GM18508 (cell line): ENCODE data around the gene RTP2.

ENCODE experiments used
- ATAC-seq: cut with Tn5 transposase; IDR thresholded peaks from one replicate; pipeline ENCODE4 v1.9.1; 2021; ENCODE audit warnings: moderate number of reproducible peaks; ENCODE audit not compliant: insufficient read depth, unreplicated experiment

The RTP2 gene

GRCh38 chr3:187678726-187679268 lies 23.6 kb downstream of the RTP2 start:
- ATAC-seq, result no peak

- no peak for ATAC-seq
These were observed 24.8 kb downstream of the RTP2 start for GRCh38 chr3:187677604-187678003.

- no peak for ATAC-seq
These were observed 29.3 kb downstream of the RTP2 start for GRCh38 chr3:187673012-187673411.

- no peak for ATAC-seq
These were observed 32.5 kb downstream of the RTP2 start, which contains the start of gene SST for GRCh38 chr3:187669675-187670504. Gene SST, minus strand, starts transcription at chr3:187670394. Its CDS starts 103 bp downstream, at chr3:187670291.

GRCh38 chr3:187667526-187667925 lies 34.8 kb downstream of the RTP2 start:
- no peak for ATAC-seq

GRCh38 chr3:187665764-187666402 lies 36.5 kb downstream of the RTP2 start:
- ATAC-seq, result no peak

- no peak for ATAC-seq
These were observed 37.3 kb downstream of the RTP2 start for GRCh38 chr3:187665010-187665409.

- ATAC-seq, result no peak
These were observed 39.4 kb downstream of the RTP2 start for GRCh38 chr3:187662848-187663409.

- no peak for ATAC-seq
These were observed 41.1 kb downstream of the RTP2 start for GRCh38 chr3:187661267-187661666.

- ATAC-seq, result no peak
These were observed 51.1 kb downstream of the RTP2 start for GRCh38 chr3:187651282-187651681.
